ENCODE measurements around the gene ARHGAP31. TPM values are rescaled to one million over a fixed set of nuclear protein-coding genes. Genes with fewer than 3 reads are reported as not detected.

Gene ARHGAP31
- total and polyA plus RNA-seq, 2 of the 8 experiments (the other 6 are each of a cell fraction or from before 2014, with no cell fraction given), result 1.1 to 7.6 TPM

DNA sequence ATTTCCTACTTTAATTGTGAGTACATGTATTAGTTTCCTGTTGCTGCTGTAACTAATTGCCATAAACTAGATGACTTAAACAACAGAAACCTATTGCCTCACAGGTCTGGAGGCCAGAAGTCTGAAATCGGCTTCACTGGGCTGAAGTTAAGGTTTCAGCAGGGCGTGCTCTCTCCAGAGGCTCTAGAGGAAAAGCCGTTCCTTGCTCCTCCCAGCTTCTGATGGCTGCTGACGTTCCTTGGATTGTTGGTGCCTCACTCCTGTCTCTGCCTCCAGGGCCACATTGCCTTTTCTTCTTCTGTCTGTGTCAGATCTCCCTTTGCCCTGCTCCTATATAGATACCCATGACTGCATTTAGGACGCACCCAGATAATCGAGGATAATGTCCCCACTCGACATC lies 80.9 kb downstream of the ARHGAP31 start:
- Histone ChIP-seq H3K18ac (ENCODE audit: extremely low read depth, low read length) (no peak overlapping the region), H3K56ac (replicated peaks; ENCODE audit: insufficient read length, low read depth, low read length) (no peak overlapping the region), H4K8ac (ENCODE audit: extremely low read depth, insufficient read depth, low read length) (no peak overlapping the region), H3K4ac (replicated peaks; ENCODE audit: insufficient read length, low read depth, low read length) (no peak overlapping the region), H4K91ac (replicated peaks; ENCODE audit: insufficient read length, low read length) (peak overlapping the region; percentile 57), H3K79me1 (ENCODE audit: low read depth, low read length) (no peaks in the 10 kb centered on the region), H3K14ac (ENCODE audit: insufficient read length) (no peak overlapping the region), H2BK15ac (ENCODE audit: low read length) (no peak overlapping the region), H2BK20ac (ENCODE audit: low read length) (no peak overlapping the region), H2BK120ac (replicated peaks; ENCODE audit: low read depth, low read length) (no peak overlapping the region), H4K20me1 (replicated peaks in 1 of 2; ENCODE audit: control insufficient read depth in 1 of 2, insufficient read depth in 2 of 2, low read length in 2 of 2) (no peaks in the 10 kb centered on the region), H3K4me3 (ENCODE audit: extremely low read depth in 1 of 4, insufficient read depth in 2 of 4, low read depth in 3 of 4, low read length in 4 of 4) (no peak overlapping the region), H2BK12ac (ENCODE audit: low read depth, low read length) (no peak overlapping the region), H3K4me2 (ENCODE audit: insufficient read depth in 1 of 2, low read depth in 2 of 2, low read length in 2 of 2) (no peak overlapping the region), H3K9ac (replicated peaks in 1 of 4; ENCODE audit: extremely low read depth in 1 of 4, low read depth in 3 of 4, low read length in 3 of 4) (no peak overlapping the region), H3K23ac (ENCODE audit: insufficient read length) (no peak overlapping the region), H3K9me3 (ENCODE audit: insufficient read depth in 2 of 2, low read depth in 1 of 2, low read length in 1 of 2) (no peaks in the 10 kb centered on the region), H2AFZ (ENCODE audit: low read length) (no peak overlapping the region), H3K27ac (ENCODE audit: low read depth, low read length) (no peak overlapping the region), H2AK5ac (ENCODE audit: low read depth, low read length) (no peak overlapping the region), H3K79me2 (ENCODE audit: control insufficient read depth in 1 of 2, insufficient read depth in 2 of 2, low read length in 2 of 2) (no peaks in the 10 kb centered on the region), H3K27me3 (replicated peaks in 1 of 4; ENCODE audit: control insufficient read depth in 3 of 4, extremely low read depth in 1 of 4, insufficient read depth in 3 of 4, low read length in 3 of 4) (no peaks in the 10 kb centered on the region), H3K23me2 (ENCODE audit: low read depth, low read length) (no peaks in the 10 kb centered on the region), H3K4me1 (replicated peaks in 1 of 4; ENCODE audit: control insufficient read depth in 3 of 4, insufficient read depth in 4 of 4, low read length in 3 of 4) (no peaks in the 10 kb centered on the region), H4K5ac (ENCODE audit: insufficient read length, low read depth, low read length) (no peak overlapping the region), H2BK5ac (ENCODE audit: low read depth, low read length) (no peak overlapping the region), H3K36me3 (ENCODE audit: control insufficient read depth in 2 of 4, insufficient read depth in 4 of 4, low read length in 3 of 4) (no peaks in the 10 kb centered on the region)
- 92% methylated on average over 7 of the region's 7 CpGs; no CpG with 5 or more reads in 1 of the 2 experiments for WGBS, 2 experiments (ENCODE audit: extremely low coverage in 1 of 2, insufficient coverage in 1 of 2, insufficient read length in 1 of 2, insufficient replicate concordance in 2 of 2, low coverage in 1 of 2, low lambda C conversion rate in 2 of 2, missing lambda C conversion rate in 1 of 2)
- POLR2A ChIA-PET (ENCODE audit: partially characterized antibody), result interaction anchor here (1.0 kb wide), 2 partner anchors 10 to 25 kb away, joined by 3 read pairs; no protein-coding TSS in a partner anchor
- TF ChIP-seq PHF8 (conservative IDR thresholded peaks at IDR 0.05; ENCODE audit: low read depth, low read length) (no peak), MAFK (IDR thresholded peaks at IDR 0.05; ENCODE audit: low read depth, low read length) (no peak), ZNF274 (IDR thresholded peaks at IDR 0.05; ENCODE audit: borderline replicate concordance, extremely low read depth, low read length) (no peak), EGR1 (IDR thresholded peaks at IDR 0.05; ENCODE audit: borderline replicate concordance, low read depth, low read length) (no peak), JUN (IDR thresholded peaks at IDR 0.05; ENCODE audit: low read depth, low read length) (no peak), TAF1 (IDR thresholded peaks at IDR 0.05; ENCODE audit: low read depth, low read length) (no peak), CHD2 (IDR thresholded peaks at IDR 0.05; ENCODE audit: low read length) (no peak), TBP (IDR thresholded peaks at IDR 0.05; ENCODE audit: low read depth, low read length) (no peak), CBX8 (IDR thresholded peaks at IDR 0.05; ENCODE audit: borderline replicate concordance, low read depth, low read length) (no peak)
- TF ChIP-seq, protein P1, sequence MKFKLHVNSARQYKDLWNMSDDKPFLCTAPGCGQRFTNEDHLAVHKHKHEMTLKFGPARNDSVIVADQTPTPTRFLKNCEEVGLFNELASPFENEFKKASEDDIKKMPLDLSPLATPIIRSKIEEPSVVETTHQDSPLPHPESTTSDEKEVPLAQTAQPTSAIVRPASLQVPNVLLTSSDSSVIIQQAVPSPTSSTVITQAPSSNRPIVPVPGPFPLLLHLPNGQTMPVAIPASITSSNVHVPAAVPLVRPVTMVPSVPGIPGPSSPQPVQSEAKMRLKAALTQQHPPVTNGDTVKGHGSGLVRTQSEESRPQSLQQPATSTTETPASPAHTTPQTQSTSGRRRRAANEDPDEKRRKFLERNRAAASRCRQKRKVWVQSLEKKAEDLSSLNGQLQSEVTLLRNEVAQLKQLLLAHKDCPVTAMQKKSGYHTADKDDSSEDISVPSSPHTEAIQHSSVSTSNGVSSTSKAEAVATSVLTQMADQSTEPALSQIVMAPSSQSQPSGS (IDR thresholded peaks at IDR 0.05; ENCODE audit: low read length), result no peak
- DNase-seq (ENCODE audit: low read depth in 1 of 2, low spot score in 2 of 2) (no peak), FAIRE-seq (no peak)
- CTCF ChIA-PET (ENCODE audit: partially characterized antibody), result interaction anchor here (1.4 kb wide), 2 partner anchors 22 to 134 kb away, joined by 4 to 5 read pairs; partner anchors contain the start of gene B4GALT4

Measured in H1 (cell line).